IMR-90 (cell line): ENCODE results near the gene VWA8. TPM values are rescaled to one million over a fixed set of nuclear protein-coding genes. Genes with fewer than 3 reads are reported as not detected.

Source experiments
- ATAC-seq: fragments of 200-7000 bp; cut with Tn5 transposase; 2 replicates; pipeline ENCODE4 v1.9.1; 2020; ENCODE audit warnings: low read depth, mild to moderate bottlenecking, moderate library complexity
- BruUV-seq: library from RNA; stranded (reverse); fragments of 400-500 nt; replicated peaks from 2 replicates; lab custom pipeline; 2021; lab: Mats Ljungman, UMichigan
- CTCF ChIA-PET: fragments of 300-600 bp; formaldehyde crosslinking; extraction: SDS; loops from one replicate; lab custom pipeline; 2021; ENCODE audit warnings: antibody characterized with exemption; lab: Yijun Ruan, JAX
- POLR2A ChIA-PET: fragments of 300-600 bp; sonication (Branson Sonifier 250); formaldehyde crosslinking; loops from one replicate; lab custom pipeline; 2022; ENCODE audit warnings: antibody characterized with exemption; ENCODE audit not compliant: unreplicated experiment; lab: Charles Lee
- DNase-seq: peaks from one replicate; pipeline ENCODE4 v3.0.0; 2013
- H2AFZ ChIP-seq: replicated peaks from 2 replicates; pipeline ENCODE3; 2013; ENCODE audit warnings: low read length, mild to moderate bottlenecking; ENCODE audit not compliant: poor library complexity
- H2AK5ac ChIP-seq: 2 replicates; pipeline ENCODE4 v1.6.1; 2013; ENCODE audit warnings: low read depth, low read length, inconsistent platforms
- H2AK9ac ChIP-seq: replicated peaks from 2 replicates; pipeline ENCODE3; 2013; ENCODE audit warnings: mild to moderate bottlenecking, low read depth, low read length, moderate library complexity; ENCODE audit not compliant: poor library complexity
- H2BK120ac ChIP-seq: 2 replicates; pipeline ENCODE4 v1.6.1; 2013; ENCODE audit warnings: low read depth, low read length, inconsistent platforms
- H2BK15ac ChIP-seq: 3 replicates; pipeline ENCODE4 v1.6.1; 2013; ENCODE audit warnings: low read depth, low read length, inconsistent platforms
- H2BK20ac ChIP-seq: 2 replicates; pipeline ENCODE4 v1.6.1; 2013; ENCODE audit warnings: low read depth, mild to moderate bottlenecking, inconsistent platforms, low read length, moderate library complexity
- H2BK5ac ChIP-seq: 2 replicates; pipeline ENCODE4 v1.6.1; 2013; ENCODE audit warnings: mild to moderate bottlenecking, low read depth, low read length, inconsistent platforms; ENCODE audit not compliant: poor library complexity, severe bottlenecking
- H3K14ac ChIP-seq: replicated peaks from 2 replicates; pipeline ENCODE4 v1.6.1; 2013; ENCODE audit warnings: low read depth, low read length, inconsistent platforms
- H3K18ac ChIP-seq: 2 replicates; pipeline ENCODE4 v1.6.1; 2013; ENCODE audit warnings: low read depth, low read length, control low read depth
- H3K23ac ChIP-seq: 2 replicates; pipeline ENCODE4 v1.6.1; 2013; ENCODE audit warnings: low read depth, low read length, inconsistent platforms
- H3K27ac ChIP-seq: 2 replicates; pipeline ENCODE4 v1.5.1; 2013; ENCODE audit warnings: mild to moderate bottlenecking, control low read depth, low read length; ENCODE audit not compliant: insufficient read depth
- H3K27me3 ChIP-seq: 2 replicates; pipeline ENCODE4 v1.6.1; 2013; ENCODE audit warnings: low read length; ENCODE audit not compliant: control insufficient read depth, insufficient read depth
- H3K36me3 ChIP-seq: 2 replicates; pipeline ENCODE4 v1.6.1; 2013; ENCODE audit warnings: low read length, mixed read lengths; ENCODE audit not compliant: control insufficient read depth, insufficient read depth
- H3K4ac ChIP-seq: 2 replicates; pipeline ENCODE4 v1.6.1; 2013; ENCODE audit warnings: low read depth, low read length, inconsistent platforms
- H3K4me1 ChIP-seq: 2 replicates; pipeline ENCODE4 v1.6.1; 2013; ENCODE audit warnings: low read length, mixed read lengths; ENCODE audit not compliant: control insufficient read depth, insufficient read depth
- H3K4me2 ChIP-seq: 2 replicates; pipeline ENCODE4 v1.6.1; 2013; ENCODE audit warnings: low read depth, mild to moderate bottlenecking, control low read depth, low read length, moderate library complexity
- H3K4me3 ChIP-seq: 2 replicates; pipeline ENCODE4 v1.5.1; 2013; ENCODE audit warnings: low read depth, mild to moderate bottlenecking, control low read depth, low read length, moderate library complexity; ENCODE audit not compliant: insufficient read depth
- H3K56ac ChIP-seq: 2 replicates; pipeline ENCODE4 v1.6.1; 2013; ENCODE audit warnings: low read length, inconsistent platforms; ENCODE audit not compliant: insufficient read depth; ENCODE audit errors: extremely low read depth
- H3K79me1 ChIP-seq, 2 experiments: 2 replicates each; pipeline ENCODE4 v1.6.1; 2013; ENCODE audit warnings: low read length in 2 of 2, inconsistent platforms in 1 of 2, low read depth in 1 of 2
- H3K9ac ChIP-seq: 2 replicates; pipeline ENCODE4 v1.6.1; 2013; ENCODE audit warnings: low read depth, low read length, control low read depth
- H3K9me1 ChIP-seq: 2 replicates; pipeline ENCODE4 v1.6.1; 2013; ENCODE audit warnings: low read length, inconsistent platforms; ENCODE audit not compliant: insufficient read depth
- H3K9me3 ChIP-seq: 2 replicates; pipeline ENCODE4 v1.6.1; 2013; ENCODE audit warnings: low read length; ENCODE audit not compliant: control insufficient read depth, insufficient read depth
- H4K20me1 ChIP-seq: 2 replicates; pipeline ENCODE4 v1.6.1; 2013; ENCODE audit warnings: low read length, inconsistent platforms; ENCODE audit not compliant: insufficient read depth
- H4K5ac ChIP-seq: 2 replicates; pipeline ENCODE4 v1.6.1; 2013; ENCODE audit warnings: mild to moderate bottlenecking, low read depth, low read length, control low read depth
- H4K8ac ChIP-seq, 2 experiments: 2 replicates each; pipeline ENCODE4 v1.6.1; 2013; ENCODE audit warnings: low read depth in 2 of 2, low read length in 2 of 2, control low read depth in 1 of 2, inconsistent platforms in 1 of 2
- H4K91ac ChIP-seq: 2 replicates; pipeline ENCODE4 v1.6.1; 2013; ENCODE audit warnings: low read depth, low read length, inconsistent platforms; ENCODE audit not compliant: insufficient read depth
- CEBPB ChIP-seq: IDR thresholded peaks from 2 replicates; pipeline ENCODE4 v1.6.1; 2012; ENCODE audit warnings: low read depth, low read length, improper control_type of control experiment
- CTCF ChIP-seq: conservative IDR thresholded peaks from 2 replicates; pipeline ENCODE4 v1.5.1; 2012; ENCODE audit warnings: mild to moderate bottlenecking, low read depth, low read length, improper control_type of control experiment
- ELK1 ChIP-seq: fragments of 150-350 bp; IDR thresholded peaks from 2 replicates; pipeline ENCODE4 v1.6.1; 2016; ENCODE audit warnings: low read depth, mild to moderate bottlenecking, low read length, moderate library complexity, borderline replicate concordance
- NFE2L2 ChIP-seq: fragments of 150-350 bp; IDR thresholded peaks from 2 replicates; pipeline ENCODE4 v1.6.1; 2016; ENCODE audit warnings: low read depth, mild to moderate bottlenecking, low read length
- RCOR1 ChIP-seq: IDR thresholded peaks from 2 replicates; pipeline ENCODE4 v1.6.1; 2012; ENCODE audit warnings: mild to moderate bottlenecking, low read length, improper control_type of control experiment; ENCODE audit not compliant: insufficient replicate concordance
- WGBS, 2 experiments: methylation state at CpG; one replicate each; pipeline versions ENCODE4 v1.1.5 to v1.1.7; 2013; ENCODE audit warnings: missing lambda C conversion rate in 2 of 2; ENCODE audit not compliant: insufficient read length in 1 of 2; ENCODE audit errors: extremely low coverage in 2 of 2; 5-methylcytosine and 5-hydroxymethylcytosine counted together
- dilution Hi-C: fragments of 300-500 bp; cut with HindIII; formaldehyde crosslinking; loops from one replicate; pipeline ENCODE4 v1.14.3; 2018; ENCODE audit warnings: low sequenced_read_pairs; ENCODE audit not compliant: unreplicated experiment
- in situ Hi-C: fragments of 300-500 bp; cut with MboI; formaldehyde crosslinking; loops from 3 replicates; pipeline ENCODE4 v1.14.3; 2019; ENCODE audit warnings: low sequenced_read_pairs, inconsistent platforms, mixed read lengths
- intact Hi-C: fragments of 100-400 bp; cut with micrococcal nuclease; formaldehyde crosslinking; loops from 2 replicates; pipeline ENCODE4 v1.10.0; 2022
- polyA plus RNA-seq, 3 experiments: library from polyadenylated mRNA; depleted of rRNA; stranded (reverse); fragments of >200 nt; gene quantifications; 2 replicates each; pipeline ENCODE4 v1.2.3, GENCODE V29; 2012; ENCODE audit warnings: low replicate concordance in 1 of 3
- total RNA-seq: library from RNA; depleted of rRNA; stranded (reverse); fragments of >200 nt; gene quantifications from 2 replicates; pipeline ENCODE4 v1.2.3, GENCODE V29; 2012

The VWA8 gene
- total and polyA plus RNA-seq, 2 of the 4 experiments (the other 2 are of a cell fraction) = 5.9 to 18.3 TPM

- H2AK9ac ChIP-seq = no peak overlapping the region
- H2BK5ac ChIP-seq = peak overlapping the region; percentile 86
- in situ Hi-C loops = loop anchor here (10.0 kb wide), 1 partner anchor 273 kb away; no protein-coding TSS in a partner anchor
- H3K36me3 ChIP-seq = no peaks in the 10 kb centered on the region; the same call in 1 of the 2 replicates
- no peaks in the 10 kb centered on the region; a peak in 1 of 4 replicates for H3K79me1 ChIP-seq
- H2BK20ac ChIP-seq = peak overlapping the region; percentile 86
- ATAC-seq (peak; percentile 90), DNase-seq (peak; percentile 93)
- peak; percentile 84 for TF ChIP-seq CEBPB
- no peak for TF ChIP-seq NFE2L2
- no peak for TF ChIP-seq ELK1
- TF ChIP-seq RCOR1 = no peak
- TF ChIP-seq CTCF = 0 out of 2 replicates have a peak, but pooled peaks have one; percentile 10
- H3K4me3 ChIP-seq = no peak overlapping the region
- peak overlapping the region; percentile 91; the same call in 1 of the 3 replicates for H2BK15ac ChIP-seq
- ChIA-PET CTCF (interaction anchor here (0.6 to 0.7 kb wide), 2 partner anchors 270 to 453 kb away, joined by 3 read pairs; no protein-coding TSS in a partner anchor), POLR2A (interaction anchor here (0.5 kb wide), 1 partner anchor 184 kb away, joined by 3 read pairs; no protein-coding TSS in a partner anchor)
- H3K4me1 ChIP-seq = peaks cover 5% of the 10 kb centered on the region
- peak overlapping the region; percentile 34; the same call in 1 of the 2 replicates for H4K91ac ChIP-seq
- H3K23ac ChIP-seq = peak overlapping the region; percentile 60; the same call in 1 of the 2 replicates
- peak overlapping the region in 1 of 2 experiments; percentile 62; a peak in 1 of 4 replicates for H4K8ac ChIP-seq
- no peaks in the 10 kb centered on the region for H3K27me3 ChIP-seq
- H4K20me1 ChIP-seq = no peaks in the 10 kb centered on the region; the same call in 1 of the 2 replicates
- dilution Hi-C loops = no loop called here
- peak overlapping the region; percentile 51 for H3K4me2 ChIP-seq
- H3K4ac ChIP-seq = peak overlapping the region; percentile 88
- peak overlapping the region; percentile 72 for H2AFZ ChIP-seq
- H3K56ac ChIP-seq = no peak overlapping the region
- H3K9me1 ChIP-seq = peaks cover 8% of the 10 kb centered on the region
- peak overlapping the region; percentile 76; the same call in 1 of the 2 replicates for H2AK5ac ChIP-seq
- peak overlapping the region; percentile 59 for H4K5ac ChIP-seq
- BruUV-seq = no TSS peak
- peak overlapping the region; percentile 84; the same call in 1 of the 2 replicates for H3K27ac ChIP-seq
- WGBS, 2 experiments = 25% methylated on average over 4 of the region's 7 CpGs; no CpG with 5 or more reads in 1 of the 2 experiments
- no peak overlapping the region for H3K9ac ChIP-seq
- H3K14ac ChIP-seq = peak overlapping the region; percentile 91
- H2BK120ac ChIP-seq = peak overlapping the region; percentile 82
- H3K9me3 ChIP-seq = no peaks in the 10 kb centered on the region
- peak overlapping the region; percentile 86 for H3K18ac ChIP-seq
- intact Hi-C loops = no loop called here
These were observed 302.8 kb downstream of the VWA8 start for GRCh38 chr13:41658057-41658661.
